Esophagus muscularis mucosa (tissue), 4 donors: ENCODE measurements around the gene CPLX1. TPM values are rescaled to one million over a fixed set of nuclear protein-coding genes. Genes with fewer than 3 reads are reported as not detected.

Experiments used
- DNase-seq: peaks from one replicate; pipeline ENCODE4 v3.0.0-alpha.2; 2017; ENCODE audit errors: extremely low spot score
- H3K27ac ChIP-seq, 4 donors: fragments of 200-600 bp; sonication (generic); replicated peaks in 1 of 4; 1 replicate in 3 of 4; 2 replicates in 1 of 4; pipeline ENCODE4 v1.5.1; 2016 to 2019; ENCODE audit warnings: mild to moderate bottlenecking in 1 of 4
- H3K27me3 ChIP-seq, 4 donors: fragments of 200-600 bp; sonication (generic); one replicate each; pipeline versions ENCODE4 v1.5.1 to v1.6.0; 2016 to 2019
- H3K36me3 ChIP-seq, 4 donors: fragments of 200-600 bp; sonication (generic); one replicate each; pipeline ENCODE4 v1.5.1; 2016 to 2019
- H3K4me1 ChIP-seq, 4 donors: fragments of 200-600 bp; sonication (generic); one replicate each; pipeline ENCODE4 v1.5.1; 2016 to 2019
- H3K4me3 ChIP-seq, 4 donors: fragments of 200-600 bp; sonication (generic); 1 replicate in 2 of 4; 2 replicates in 2 of 4; pipeline ENCODE4 v1.5.1; 2016 to 2019; ENCODE audit warnings: mild to moderate bottlenecking in 4 of 4, moderate library complexity in 1 of 4
- H3K9me3 ChIP-seq, 4 donors: fragments of 200-600 bp; sonication (generic); 1 replicate in 3 of 4; 2 replicates in 1 of 4; pipeline ENCODE4 v1.5.1; 2016 to 2019
- CTCF ChIP-seq, 3 experiments: fragments of 200-600 bp in 2 of 3; fragments of 450-650 bp in 1 of 3; sonication (generic) in 2 of 3; IDR thresholded peaks; one replicate each; pipeline ENCODE4 v1.5.1; 2017 to 2019; ENCODE audit warnings: antibody characterized with exemption in 3 of 3, mild to moderate bottlenecking in 2 of 3, moderate library complexity in 1 of 3
- EP300 ChIP-seq: sonication (generic); formaldehyde crosslinking; IDR thresholded peaks from one replicate; pipeline ENCODE4 v1.6.1; 2017; ENCODE audit warnings: antibody characterized with exemption
- POLR2A ChIP-seq: fragments of 450-650 bp; IDR thresholded peaks from one replicate; pipeline ENCODE4 v1.6.1; 2017; ENCODE audit warnings: antibody characterized with exemption, moderate library complexity, mild to moderate bottlenecking, low read depth
- POLR2AphosphoS5 ChIP-seq, 2 donors: sonication (generic); formaldehyde crosslinking; IDR thresholded peaks; one replicate each; pipeline ENCODE4 v1.6.1; 2017; ENCODE audit warnings: antibody characterized with exemption in 2 of 2
- WGBS: methylation state at CpG from one replicate; pipeline ENCODE4 v1.1.5; 2018; 5-methylcytosine and 5-hydroxymethylcytosine counted together
- intact Hi-C: fragments of 100-400 bp; cut with DNase I; formaldehyde crosslinking; loops from one replicate; pipeline ENCODE4 v1.15.1; 2023
- total RNA-seq, 4 donors: library from RNA; depleted of rRNA; stranded (reverse); fragments of >200 nt; gene quantifications; one replicate each; pipeline versions ENCODE4 v1.1.0 to v1.2.1, GENCODE V29; 2016

CPLX1 gene
- total RNA-seq, 4 donors from 2014 or later: 1.1 to 1.6 (median 1.3) TPM

GRCh38 chr4:850323-850945, 24.5 kb upstream of the CPLX1 start:
- H3K27ac ChIP-seq: no peak overlapping the region
- H3K4me3 ChIP-seq: no peak overlapping the region
- H3K9me3 ChIP-seq: no peaks in the 10 kb centered on the region
- H3K36me3 ChIP-seq: peaks cover 25 to 76% (median 59%) of the 10 kb centered on the region in 4 donors
- H3K4me1 ChIP-seq: peaks cover 0 to 6% (median 2%) of the 10 kb centered on the region in 4 donors
- no peaks in the 10 kb centered on the region for H3K27me3 ChIP-seq
- intact Hi-C loops: no loop called here
- DNase-seq: no peak
- WGBS: 77% methylated on average over 4 of the region's 18 CpGs
- TF ChIP-seq POLR2A: no peak
- TF ChIP-seq CTCF (IDR thresholded peaks at IDR 0.05): no peak
- no peak for TF ChIP-seq EP300
- TF ChIP-seq POLR2AphosphoS5 (IDR thresholded peaks at IDR 0.05): no peak

- peaks cover 0 to 11% (median 4%) of the 10 kb centered on the region in 4 donors for H3K4me1 ChIP-seq
- TF ChIP-seq CTCF (IDR thresholded peaks at IDR 0.05) (no peak), EP300 (no peak), POLR2AphosphoS5 (IDR thresholded peaks at IDR 0.05) (no peak), POLR2A (no peak)
- no peaks in the 10 kb centered on the region for H3K27me3 ChIP-seq
- peaks cover 25 to 68% (median 51%) of the 10 kb centered on the region in 4 donors for H3K36me3 ChIP-seq
- H3K4me3 ChIP-seq: no peak overlapping the region
- no peaks in the 10 kb centered on the region for H3K9me3 ChIP-seq
- intact Hi-C loops: no loop called here
- no peak for DNase-seq
- 97% methylated on average over 45 of the region's 50 CpGs for WGBS
- H3K27ac ChIP-seq: no peak overlapping the region
These were observed 23.7 kb upstream of the CPLX1 start for GRCh38 chr4:849478-850175.

GRCh38 chr4:848803-849477, 23.0 kb upstream of the CPLX1 start:
- 83% methylated on average over 23 of the region's 27 CpGs for WGBS
- Histone ChIP-seq H3K27ac (no peak overlapping the region), H3K4me3 (no peak overlapping the region), H3K4me1 (peaks cover 0 to 11% (median 4%) of the 10 kb centered on the region in 4 donors), H3K9me3 (no peaks in the 10 kb centered on the region), H3K27me3 (no peaks in the 10 kb centered on the region), H3K36me3 (peaks cover 25 to 63% (median 46%) of the 10 kb centered on the region in 4 donors)
- no peak for DNase-seq
- intact Hi-C loops: no loop called here
- no peak for TF ChIP-seq CTCF (IDR thresholded peaks at IDR 0.05)
- TF ChIP-seq EP300: no peak
- no peak for TF ChIP-seq POLR2A
- no peak for TF ChIP-seq POLR2AphosphoS5 (IDR thresholded peaks at IDR 0.05)

GRCh38 chr4:848307-848691, 22.4 kb upstream of the CPLX1 start:
- no peak overlapping the region for H3K4me3 ChIP-seq
- H3K4me1 ChIP-seq: peaks cover 0 to 11% (median 4%) of the 10 kb centered on the region in 4 donors
- no peak for TF ChIP-seq POLR2AphosphoS5 (IDR thresholded peaks at IDR 0.05)
- TF ChIP-seq EP300: no peak
- TF ChIP-seq CTCF (IDR thresholded peaks at IDR 0.05): no peak
- TF ChIP-seq POLR2A: no peak
- H3K27ac ChIP-seq: no peak overlapping the region
- peaks cover 25 to 60% (median 44%) of the 10 kb centered on the region in 4 donors for H3K36me3 ChIP-seq
- H3K27me3 ChIP-seq: no peaks in the 10 kb centered on the region
- no peak for DNase-seq
- intact Hi-C loops: no loop called here
- no peaks in the 10 kb centered on the region for H3K9me3 ChIP-seq
- 80% methylated on average over 16 of the region's 16 CpGs for WGBS
